Esophagus muscularis mucosa (tissue), 4 donors: Measurements from ENCODE around the gene CATSPER4. TPM values are rescaled to one million over a fixed set of nuclear protein-coding genes. Genes with fewer than 3 reads are reported as not detected.

Experiments used
- DNase-seq: peaks from one replicate; pipeline ENCODE4 v3.0.0-alpha.2; 2017; ENCODE audit errors: extremely low spot score
- H3K27ac ChIP-seq, 4 donors: fragments of 200-600 bp; sonication (generic); replicated peaks in 1 of 4; 1 replicate in 3 of 4; 2 replicates in 1 of 4; pipeline ENCODE4 v1.5.1; 2016 to 2019; ENCODE audit warnings: mild to moderate bottlenecking in 1 of 4
- H3K27me3 ChIP-seq, 4 donors: fragments of 200-600 bp; sonication (generic); one replicate each; pipeline versions ENCODE4 v1.5.1 to v1.6.0; 2016 to 2019
- H3K36me3 ChIP-seq, 4 donors: fragments of 200-600 bp; sonication (generic); one replicate each; pipeline ENCODE4 v1.5.1; 2016 to 2019
- H3K4me1 ChIP-seq, 4 donors: fragments of 200-600 bp; sonication (generic); one replicate each; pipeline ENCODE4 v1.5.1; 2016 to 2019
- H3K4me3 ChIP-seq, 4 donors: fragments of 200-600 bp; sonication (generic); 1 replicate in 2 of 4; 2 replicates in 2 of 4; pipeline ENCODE4 v1.5.1; 2016 to 2019; ENCODE audit warnings: mild to moderate bottlenecking in 4 of 4, moderate library complexity in 1 of 4
- H3K9me3 ChIP-seq, 4 donors: fragments of 200-600 bp; sonication (generic); 1 replicate in 3 of 4; 2 replicates in 1 of 4; pipeline ENCODE4 v1.5.1; 2016 to 2019
- CTCF ChIP-seq, 3 experiments: fragments of 200-600 bp in 2 of 3; fragments of 450-650 bp in 1 of 3; sonication (generic) in 2 of 3; IDR thresholded peaks; one replicate each; pipeline ENCODE4 v1.5.1; 2017 to 2019; ENCODE audit warnings: antibody characterized with exemption in 3 of 3, mild to moderate bottlenecking in 2 of 3, moderate library complexity in 1 of 3
- EP300 ChIP-seq: sonication (generic); formaldehyde crosslinking; IDR thresholded peaks from one replicate; pipeline ENCODE4 v1.6.1; 2017; ENCODE audit warnings: antibody characterized with exemption
- POLR2A ChIP-seq: fragments of 450-650 bp; IDR thresholded peaks from one replicate; pipeline ENCODE4 v1.6.1; 2017; ENCODE audit warnings: antibody characterized with exemption, moderate library complexity, mild to moderate bottlenecking, low read depth
- POLR2AphosphoS5 ChIP-seq, 2 donors: sonication (generic); formaldehyde crosslinking; IDR thresholded peaks; one replicate each; pipeline ENCODE4 v1.6.1; 2017; ENCODE audit warnings: antibody characterized with exemption in 2 of 2
- WGBS: methylation state at CpG from one replicate; pipeline ENCODE4 v1.1.5; 2018; 5-methylcytosine and 5-hydroxymethylcytosine counted together
- intact Hi-C: fragments of 100-400 bp; cut with DNase I; formaldehyde crosslinking; loops from one replicate; pipeline ENCODE4 v1.15.1; 2023
- total RNA-seq, 4 donors: library from RNA; depleted of rRNA; stranded (reverse); fragments of >200 nt; gene quantifications; one replicate each; pipeline versions ENCODE4 v1.1.0 to v1.2.1, GENCODE V29; 2016

CATSPER4 gene
- total RNA-seq, 4 donors from 2014 or later, result not detected

GRCh38 chr1:26156285-26157038 lies 33.9 kb upstream of the CATSPER4 start:
- no peak for TF ChIP-seq EP300
- TF ChIP-seq POLR2AphosphoS5 (IDR thresholded peaks at IDR 0.05), result peak in 1 of 2 donors; percentile 32
- TF ChIP-seq CTCF (IDR thresholded peaks at IDR 0.05), result no peak
- Histone ChIP-seq H3K4me3 (peak overlapping the region; percentile 29 to 47 (median 31)), H3K9me3 (no peaks in the 10 kb centered on the region), H3K27me3 (peaks cover 0 to 46% (median 2%) of the 10 kb centered on the region in 4 donors), H3K4me1 (peaks cover 8 to 43% (median 9%) of the 10 kb centered on the region in 4 donors), H3K36me3 (no peaks in the 10 kb centered on the region), H3K27ac (peak overlapping the region; percentile 1 to 76 (median 34))
- intact Hi-C loops, result no loop called here
- WGBS, result 35% methylated on average over 9 of the region's 12 CpGs
- no peak for DNase-seq

- DNase-seq, result no peak
- no peaks in the 10 kb centered on the region for H3K9me3 ChIP-seq
- no peak for TF ChIP-seq CTCF (IDR thresholded peaks at IDR 0.05)
- TF ChIP-seq POLR2AphosphoS5 (IDR thresholded peaks at IDR 0.05), result no peak
- TF ChIP-seq EP300, result no peak
- TF ChIP-seq POLR2A, result no peak
- H3K4me1 ChIP-seq, result peaks cover 17 to 49% (median 20%) of the 10 kb centered on the region in 4 donors
- peak overlapping the region in 3 of 4 donors; percentile 41 to 76 (median 57) for H3K27ac ChIP-seq
- no peaks in the 10 kb centered on the region for H3K36me3 ChIP-seq
- intact Hi-C loops, result no loop called here
- WGBS, result 92% methylated on average over 2 of the region's 5 CpGs
- peaks cover 0 to 46% (median 2%) of the 10 kb centered on the region in 4 donors for H3K27me3 ChIP-seq
- peak overlapping the region; percentile 54 to 66 (median 63) for H3K4me3 ChIP-seq
Measured at GRCh38 chr1:26158271-26158907, 32.0 kb upstream of the CATSPER4 start.

GRCh38 chr1:26158908-26159742 lies 31.3 kb upstream of the CATSPER4 start, which contains the start of gene FAM110D:
Gene FAM110D (plus strand): TSS chr1:26159079. CDS start chr1:26161292, 2,213 bp downstream.
- Histone ChIP-seq H3K4me3 (peak within 1 kb of the TSS; percentile 54 to 66 (median 63)), H3K27me3 (peaks cover 0 to 46% (median 4%) of the 10 kb centered on the region in 4 donors), H3K27ac (peak within 1 kb of the TSS in 3 of 4 donors; percentile 41 to 76 (median 61)), H3K4me1 (peaks cover 23 to 54% (median 26%) of the 10 kb centered on the region in 4 donors), H3K9me3 (no peaks in the 10 kb centered on the region), H3K36me3 (no peaks in the 10 kb centered on the region)
- TF ChIP-seq CTCF (IDR thresholded peaks at IDR 0.05) (no peak), POLR2AphosphoS5 (IDR thresholded peaks at IDR 0.05) (peak; percentile 20 to 67), EP300 (no peak), POLR2A (no peak)
- intact Hi-C loops, result no loop called here
- WGBS, result 51% methylated on average over 4 of the region's 6 CpGs
- DNase-seq, result no peak

GRCh38 chr1:26159743-26160039 lies 30.7 kb upstream of the CATSPER4 start:
- TF ChIP-seq POLR2A (no peak), CTCF (IDR thresholded peaks at IDR 0.05) (no peak), POLR2AphosphoS5 (IDR thresholded peaks at IDR 0.05) (no peak), EP300 (no peak)
- intact Hi-C loops, result loop anchor here (5.0 kb wide), 2 partner anchors 52 to 122 kb away; no protein-coding TSS in a partner anchor
- H3K27me3 ChIP-seq, result peaks cover 0 to 41% (median 4%) of the 10 kb centered on the region in 4 donors

More at GRCh38 chr1:26159743-26160039, 30.7 kb upstream of the CATSPER4 start:
- H3K4me3 ChIP-seq, result peak overlapping the region; percentile 54 to 66 (median 63)
- no peaks in the 10 kb centered on the region for H3K9me3 ChIP-seq
- no peak for DNase-seq
- peak overlapping the region in 3 of 4 donors; percentile 41 to 71 (median 61) for H3K27ac ChIP-seq
- H3K4me1 ChIP-seq, result peaks cover 27 to 58% (median 32%) of the 10 kb centered on the region in 4 donors
- WGBS, result 74% methylated on average over 4 of the region's 4 CpGs
- H3K36me3 ChIP-seq, result no peaks in the 10 kb centered on the region
